GM21447 (cell line): Measurements from ENCODE around the gene GDF2.

Source experiments
- ATAC-seq: cut with Tn5 transposase; IDR thresholded peaks from one replicate; pipeline ENCODE4 v1.9.1; 2021; ENCODE audit not compliant: unreplicated experiment

Gene GDF2

GRCh38 chr10:47350671-47351640 lies 28.7 kb downstream of the GDF2 start:
- no peak for ATAC-seq

- ATAC-seq = no peak
These were observed 29.9 kb downstream of the GDF2 start for GRCh38 chr10:47351899-47352815.

GRCh38 chr10:47353351-47353750 lies 31.1 kb downstream of the GDF2 start:
- ATAC-seq = no peak

DNA sequence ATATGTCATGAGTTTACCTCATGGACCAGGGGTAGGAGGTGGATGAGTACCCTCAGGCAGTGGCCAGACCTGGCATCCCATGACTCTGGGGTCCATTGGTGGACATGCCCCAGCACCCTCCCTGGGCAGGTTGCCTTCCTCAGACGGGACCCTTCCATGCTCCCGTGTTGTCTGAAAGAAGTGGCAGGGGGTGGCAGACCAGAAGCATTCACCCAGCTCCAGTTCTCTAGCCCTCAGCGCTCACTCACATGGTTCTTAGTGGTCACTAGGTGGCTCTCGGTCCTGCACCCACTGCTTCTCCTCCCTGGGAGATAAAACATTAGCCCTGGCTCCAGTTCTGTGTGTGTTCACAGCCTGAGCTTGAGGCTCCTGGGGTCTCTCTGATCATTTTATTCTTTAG lies 31.9 kb downstream of the GDF2 start:
- no peak for ATAC-seq

DNA sequence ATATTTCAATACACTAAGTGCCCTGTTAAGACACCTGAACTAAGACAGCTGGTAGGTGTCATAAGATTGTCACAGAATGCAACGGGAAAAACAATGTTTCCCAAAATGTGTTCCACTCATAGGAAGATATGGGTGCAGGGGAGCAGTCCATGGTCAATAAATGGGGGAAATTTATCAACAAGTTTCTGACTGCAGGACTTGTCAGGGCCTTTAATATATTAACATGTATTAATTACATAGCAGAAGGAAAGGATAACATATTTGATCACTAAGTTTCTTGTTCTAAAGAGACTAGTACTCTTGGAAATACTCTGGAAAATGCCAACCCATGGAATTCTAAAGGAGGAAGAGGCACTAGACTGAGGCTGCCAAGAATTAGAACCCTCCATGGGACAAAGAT lies 32.6 kb downstream of the GDF2 start:
- no peak for ATAC-seq

DNA sequence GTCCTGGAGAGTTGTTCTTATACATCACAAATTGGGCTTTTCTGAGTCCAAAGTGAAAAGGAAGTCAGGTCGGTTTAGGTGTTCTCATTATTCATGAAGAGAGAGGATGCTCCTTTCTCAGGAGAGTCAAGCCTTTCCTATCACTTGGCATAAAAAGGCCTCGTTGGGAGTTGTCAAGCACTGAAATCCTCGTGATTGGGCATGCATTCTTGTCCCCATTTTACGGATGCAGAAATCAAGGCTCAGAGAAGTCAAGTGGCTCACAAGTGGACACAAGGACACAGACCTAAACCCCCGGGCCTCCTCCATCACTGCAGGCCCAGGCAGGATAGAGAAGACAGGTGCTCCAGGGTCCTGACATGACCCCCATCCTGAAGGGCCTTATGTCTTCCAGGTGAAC lies 34.5 kb downstream of the GDF2 start:
- ATAC-seq = no peak

DNA sequence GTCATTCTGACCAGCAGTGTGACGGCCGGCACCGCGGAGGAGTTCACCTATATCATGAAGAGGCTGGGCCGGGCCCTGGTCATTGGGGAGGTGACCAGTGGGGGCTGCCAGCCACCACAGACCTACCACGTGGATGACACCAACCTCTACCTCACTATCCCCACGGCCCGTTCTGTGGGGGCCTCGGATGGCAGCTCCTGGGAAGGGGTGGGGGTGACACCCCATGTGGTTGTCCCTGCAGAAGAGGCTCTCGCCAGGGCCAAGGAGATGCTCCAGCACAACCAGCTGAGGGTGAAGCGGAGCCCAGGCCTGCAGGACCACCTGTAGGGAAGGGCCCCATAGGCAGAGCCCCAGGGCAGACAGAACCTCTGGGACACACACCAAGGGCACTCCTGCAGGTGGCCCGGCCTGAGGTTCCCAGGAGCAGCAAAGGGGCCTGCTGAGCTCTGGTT lies 34.9 kb downstream of the GDF2 start:
- no peak for ATAC-seq

- ATAC-seq = no peak
These were observed 35.7 kb downstream of the GDF2 start for GRCh38 chr10:47357911-47358310.

GRCh38 chr10:47358457-47358856 lies 36.2 kb downstream of the GDF2 start:
- no peak for ATAC-seq

- no peak for ATAC-seq
These were observed 36.8 kb downstream of the GDF2 start for GRCh38 chr10:47359101-47359500.

GRCh38 chr10:47359626-47360418 lies 37.6 kb downstream of the GDF2 start:
- ATAC-seq = no peak

GRCh38 chr10:47360419-47361040 lies 38.3 kb downstream of the GDF2 start:
- ATAC-seq = no peak

- ATAC-seq = no peak
These were observed 39.0 kb downstream of the GDF2 start for GRCh38 chr10:47361293-47361692.

GRCh38 chr10:47362199-47362598 lies 39.9 kb downstream of the GDF2 start:
- no peak for ATAC-seq

DNA sequence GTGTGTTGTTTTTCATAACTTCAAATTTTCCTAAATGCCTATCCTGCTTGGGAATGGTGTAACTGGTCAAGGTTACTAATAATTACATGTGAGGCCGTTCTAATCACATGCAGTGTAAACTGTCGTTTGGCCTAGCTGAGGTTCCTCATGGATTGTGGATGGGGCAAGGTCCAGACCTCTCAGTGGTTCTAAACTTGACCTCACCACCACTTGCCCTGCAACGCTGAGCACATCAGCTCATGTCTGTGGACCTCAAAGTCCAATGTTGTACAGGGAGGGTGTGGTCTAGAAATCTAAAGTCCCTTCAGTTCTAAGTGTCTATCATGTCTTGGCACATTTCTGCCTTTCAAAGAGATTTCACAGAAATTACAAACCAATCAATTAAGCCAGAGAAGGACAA lies 41.5 kb downstream of the GDF2 start:
- ATAC-seq = no peak

GRCh38 chr10:47364366-47364765 lies 42.1 kb downstream of the GDF2 start:
- ATAC-seq = no peak

DNA sequence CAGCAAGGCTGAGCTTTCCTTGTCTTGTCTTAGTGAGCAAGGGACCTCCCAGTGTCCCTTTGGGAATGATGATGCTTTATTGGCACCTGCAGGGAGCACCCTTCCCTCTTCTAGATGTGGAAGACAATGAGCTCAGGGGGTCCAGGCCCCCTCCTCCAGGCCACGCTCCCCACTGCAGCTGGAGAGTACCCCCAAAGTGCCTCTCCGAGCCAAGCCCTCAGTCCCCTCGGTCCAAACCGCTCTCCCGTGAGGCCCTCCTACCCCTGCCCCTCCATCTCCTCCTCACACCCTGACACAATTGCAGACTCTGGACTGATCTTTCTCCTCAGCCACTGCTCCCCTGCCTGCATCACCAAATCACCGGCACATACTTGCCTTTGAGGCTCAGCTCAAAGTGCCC lies 42.7 kb downstream of the GDF2 start:
- ATAC-seq = no peak

DNA sequence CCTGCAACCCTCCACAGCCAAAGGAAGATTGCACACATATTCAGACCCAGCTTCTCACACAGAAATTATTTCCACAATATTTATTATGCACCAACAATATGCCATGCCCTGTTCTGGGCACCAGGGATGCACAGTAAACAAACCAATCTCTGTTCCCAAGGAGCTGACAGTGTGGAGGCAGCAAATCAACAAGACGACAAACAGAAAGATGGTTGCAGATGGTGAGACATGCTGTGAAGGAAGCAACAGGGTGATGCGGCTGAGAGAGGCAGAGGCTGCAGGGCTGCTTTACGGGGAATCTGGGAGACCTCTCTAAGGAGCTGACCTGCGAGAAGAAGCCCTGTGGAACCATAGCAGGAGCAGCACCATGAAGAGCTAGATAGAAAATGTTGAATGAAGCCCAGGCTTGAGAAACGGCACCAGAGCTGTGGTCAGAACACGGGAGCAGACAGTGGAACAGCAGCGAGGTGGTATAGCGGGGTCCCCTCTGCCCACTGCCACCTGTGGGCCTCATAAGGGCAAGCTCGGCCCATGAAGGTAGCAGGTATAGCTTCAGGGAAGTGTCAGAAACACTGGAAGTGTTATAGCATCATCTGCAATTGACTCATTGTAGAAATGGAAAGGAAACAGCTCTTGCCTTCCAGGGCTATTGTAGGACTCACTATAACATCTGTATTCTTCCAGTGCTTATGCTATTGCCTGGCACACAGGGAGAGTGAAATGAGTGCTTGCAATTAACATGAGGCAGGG lies 43.4 kb downstream of the GDF2 start:
- ATAC-seq = no peak

DNA sequence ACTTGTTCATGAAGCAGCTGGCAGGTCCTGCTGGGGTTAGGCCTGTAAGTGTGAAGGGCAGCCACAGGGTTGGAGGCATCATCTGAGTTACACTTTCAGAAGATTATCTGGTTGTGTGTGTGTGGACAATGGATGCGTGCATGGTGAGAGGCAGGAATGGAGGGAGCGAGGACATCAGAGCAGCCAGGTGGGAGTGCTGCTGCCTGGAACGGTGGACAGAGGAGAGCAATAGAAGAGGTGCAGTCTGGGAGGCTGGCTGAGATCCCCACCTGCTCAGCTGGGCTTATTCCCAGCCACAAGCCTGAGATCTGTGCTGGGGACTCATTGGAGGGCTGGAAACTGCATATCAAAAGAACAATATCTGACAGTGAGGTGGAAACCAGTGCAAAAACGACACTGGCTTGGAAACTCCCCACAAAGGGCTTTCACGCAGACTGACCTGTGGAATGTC lies 44.0 kb downstream of the GDF2 start:
- ATAC-seq = no peak
